ENCODE results near the gene TUT1. TPM values are rescaled to one million over a fixed set of nuclear protein-coding genes. Genes with fewer than 3 reads are reported as not detected.
"Not testable (repeated sequence)": the region's sequence is repeated elsewhere in the genome, so short reads cannot be mapped to it uniquely, and the experiment has no call there.

TUT1 gene
- total RNA-seq, 2 experiments from 2014 or later, result 24.1 to 26.0 TPM

GRCh38 chr11:62559204-62559603 lies 32.1 kb downstream of the TUT1 start:
- Mint-ChIP-seq H3K4me3 (no peak overlapping the region), H3K27me3 (no peaks in the 10 kb centered on the region), H3K9me3 (no peaks in the 10 kb centered on the region), H3K27ac (peak overlapping the region; percentile 99), H3K4me1 (peaks cover 77% of the 10 kb centered on the region), H3K36me3 (ENCODE audit: low read depth) (peaks cover 45% of the 10 kb centered on the region)
- DNase-seq, result no peak
- CTCF ChIA-PET, result interaction anchor here (0.6 to 11.8 kb wide), 7 partner anchors 8 to 190 kb away, joined by 3 to 85 read pairs (median 4); partner anchors contain the start of genes AHNAK and TUT1
- POLR2A ChIA-PET, result interaction anchor here (0.6 to 1.1 kb wide), 3 partner anchors 13 to 106 kb away, joined by 3 to 4 read pairs (median 3); partner anchors contain the start of genes AHNAK, C11orf98 and CSKMT

- Mint-ChIP-seq H3K36me3 (ENCODE audit: low read depth) (peaks cover 42% of the 10 kb centered on the region), H3K27me3 (no peaks in the 10 kb centered on the region), H3K4me1 (peaks cover 80% of the 10 kb centered on the region), H3K9me3 (no peaks in the 10 kb centered on the region), H3K4me3 (no peak overlapping the region), H3K27ac (peak overlapping the region; percentile 99)
- POLR2A ChIA-PET, result interaction anchor here (1.1 kb wide), 1 partner anchor 12 kb away, joined by 4 read pairs; the partner anchor contains the start of gene AHNAK
- CTCF ChIA-PET, result interaction anchor here (0.9 to 11.8 kb wide), 5 partner anchors 8 to 136 kb away, joined by 3 to 85 read pairs (median 4); partner anchors contain the start of genes AHNAK and TUT1
- DNase-seq, result no peak
These were observed 32.7 kb downstream of the TUT1 start for GRCh38 chr11:62558669-62559068.

DNA sequence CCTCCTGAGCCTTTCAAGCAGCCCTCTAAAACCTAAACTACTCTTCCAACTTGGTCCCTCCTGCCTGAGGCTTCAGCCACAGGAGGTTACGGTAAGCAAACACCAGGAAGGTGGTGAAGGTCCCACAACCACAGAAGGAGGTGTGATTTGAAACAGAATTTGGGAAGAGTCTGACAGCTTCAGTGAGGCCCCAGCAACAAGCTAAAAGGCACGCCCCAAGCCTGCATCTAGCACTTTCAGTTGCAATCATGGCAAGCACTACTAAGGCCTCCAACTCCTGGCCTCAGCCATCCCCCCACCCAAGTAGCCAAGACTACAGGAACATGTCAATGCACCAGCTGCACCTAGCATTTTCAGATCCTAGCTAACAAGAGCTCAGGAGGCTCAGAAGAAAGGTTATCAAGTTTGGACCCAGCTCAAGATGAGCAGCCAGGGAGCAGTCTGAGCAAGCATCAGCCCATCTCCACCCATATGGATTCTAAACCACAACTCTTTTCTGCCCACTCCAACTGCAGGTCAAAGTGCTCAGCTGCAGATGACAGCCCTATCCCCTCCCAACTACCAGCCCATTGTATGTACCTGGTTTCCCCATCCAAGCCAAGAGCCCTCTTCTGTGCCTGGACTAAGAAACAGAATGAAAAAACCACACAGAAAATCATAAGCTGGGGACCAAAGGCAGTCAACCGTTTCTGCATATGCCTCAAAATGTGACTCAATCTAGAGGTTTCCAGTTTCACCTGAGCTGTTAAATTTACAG lies 34.3 kb downstream of the TUT1 start:
- H3K36me3 Mint-ChIP-seq (ENCODE audit: low read depth), result peaks cover 36% of the 10 kb centered on the region
- no peaks in the 10 kb centered on the region for H3K27me3 Mint-ChIP-seq
- peak overlapping the region; percentile 75 for H3K4me3 Mint-ChIP-seq
- POLR2A ChIA-PET, result interaction anchor here (0.6 to 1.5 kb wide), 5 partner anchors 13 to 45 kb away, joined by 3 to 7 read pairs (median 5); partner anchors contain the start of genes EEF1G, MTA2 and TUT1
- no peaks in the 10 kb centered on the region for H3K9me3 Mint-ChIP-seq
- DNase-seq, result peak; percentile 87
- CTCF ChIA-PET, result interaction anchor here (0.6 to 11.8 kb wide), 11 partner anchors 12 to 324 kb away, joined by 3 to 85 read pairs (median 3); partner anchors contain the start of genes AHNAK, SLC3A2 and TUT1
- H3K27ac Mint-ChIP-seq, result peak overlapping the region; percentile 99
- peaks cover 92% of the 10 kb centered on the region for H3K4me1 Mint-ChIP-seq

DNA sequence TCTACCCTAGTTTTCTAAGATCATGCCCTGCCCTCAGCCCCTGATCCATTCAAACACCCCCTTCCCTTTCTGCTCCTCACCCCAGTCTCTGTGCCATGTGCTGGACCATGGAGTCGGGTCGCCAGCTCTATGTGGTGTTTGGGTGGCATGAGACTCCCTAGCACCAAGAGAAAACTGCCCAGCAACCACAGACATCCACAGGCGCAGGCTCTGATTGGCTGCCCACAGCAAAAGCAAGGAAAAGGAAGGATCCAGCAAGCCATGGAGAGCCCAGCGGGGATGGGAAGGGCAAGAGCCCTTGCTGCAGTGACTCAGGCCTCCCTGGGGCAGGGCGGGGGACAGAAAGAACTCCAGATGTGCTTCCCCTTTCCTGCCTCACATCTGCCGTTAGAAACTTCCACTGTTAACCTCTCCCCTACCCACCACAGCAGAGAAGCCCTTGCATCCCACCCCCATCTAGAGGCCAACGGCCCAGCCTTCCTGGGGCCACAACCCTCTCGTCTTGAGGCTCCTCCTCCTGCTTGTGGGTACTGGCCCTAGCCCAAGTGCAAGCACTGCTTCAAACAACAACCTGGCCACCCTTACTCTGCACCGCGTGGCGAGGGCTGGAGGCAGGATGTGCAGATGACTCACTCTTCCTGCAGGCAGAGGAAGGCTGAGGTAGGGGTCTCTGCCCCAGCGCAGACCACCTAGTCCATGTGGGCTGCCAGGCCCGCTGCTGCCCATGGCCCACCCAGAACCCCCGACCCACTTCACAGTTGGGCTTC lies 35.0 kb downstream of the TUT1 start:
- Mint-ChIP-seq H3K9me3 (no peaks in the 10 kb centered on the region), H3K27me3 (no peaks in the 10 kb centered on the region), H3K4me3 (peak overlapping the region; percentile 75), H3K4me1 (peaks cover 95% of the 10 kb centered on the region), H3K27ac (peak overlapping the region; percentile 99), H3K36me3 (ENCODE audit: low read depth) (peaks cover 31% of the 10 kb centered on the region)
- ChIA-PET CTCF (interaction anchor here (0.7 to 11.8 kb wide), 9 partner anchors 13 to 166 kb away, joined by 3 to 85 read pairs (median 5); partner anchors contain the start of genes AHNAK and TUT1), POLR2A (interaction anchor here (1.1 to 1.5 kb wide), 4 partner anchors 9 to 35 kb away, joined by 3 to 7 read pairs (median 5); partner anchors contain the start of genes AHNAK, EEF1G and TUT1)
- DNase-seq, result peak; percentile 92

GRCh38 chr11:62555464-62556107 lies 35.7 kb downstream of the TUT1 start:
- no peaks in the 10 kb centered on the region for H3K9me3 Mint-ChIP-seq
- peak overlapping the region; percentile 99 for H3K27ac Mint-ChIP-seq
- no peaks in the 10 kb centered on the region for H3K27me3 Mint-ChIP-seq
- H3K36me3 Mint-ChIP-seq (ENCODE audit: low read depth), result peaks cover 28% of the 10 kb centered on the region
- H3K4me1 Mint-ChIP-seq, result peaks cover 96% of the 10 kb centered on the region
- POLR2A ChIA-PET, result interaction anchor here (1.3 kb wide), 1 partner anchor 9 kb away, joined by 5 read pairs; the partner anchor contains the start of gene AHNAK
- CTCF ChIA-PET, result interaction anchor here (0.6 to 11.8 kb wide), 7 partner anchors 12 to 1651 kb away, joined by 3 to 85 read pairs (median 6); partner anchors contain the start of genes AHNAK, FERMT3 and TUT1
- H3K4me3 Mint-ChIP-seq, result peak overlapping the region; percentile 75
- DNase-seq, result peak; percentile 82

- ChIA-PET POLR2A (interaction anchor here (1.3 kb wide), 1 partner anchor 8 kb away, joined by 5 read pairs; the partner anchor contains the start of gene AHNAK), CTCF (interaction anchor here (0.7 to 11.8 kb wide), 6 partner anchors 11 to 160 kb away, joined by 3 to 85 read pairs (median 32); partner anchors contain the start of genes AHNAK and TUT1)
- no peak for DNase-seq
- Mint-ChIP-seq H3K27me3 (peaks cover 2% of the 10 kb centered on the region), H3K36me3 (ENCODE audit: low read depth) (peaks cover 18% of the 10 kb centered on the region), H3K27ac (peak overlapping the region; percentile 99), H3K9me3 (no peaks in the 10 kb centered on the region), H3K4me3 (peak overlapping the region; percentile 75), H3K4me1 (peaks cover 96% of the 10 kb centered on the region)
These were observed 36.7 kb downstream of the TUT1 start for GRCh38 chr11:62554387-62555167.

- Mint-ChIP-seq H3K27me3 (peaks cover 2% of the 10 kb centered on the region), H3K9me3 (no peaks in the 10 kb centered on the region), H3K27ac (peak overlapping the region; percentile 99), H3K4me3 (no peak overlapping the region), H3K4me1 (peaks cover 90% of the 10 kb centered on the region), H3K36me3 (ENCODE audit: low read depth) (peaks cover 11% of the 10 kb centered on the region)
- ChIA-PET POLR2A (interaction anchor here (1.4 kb wide), 1 partner anchor 10 kb away, joined by 4 read pairs; no protein-coding TSS in a partner anchor), CTCF (interaction anchor here (1.6 to 11.8 kb wide), 3 partner anchors 10 to 132 kb away, joined by 6 to 85 read pairs (median 57); no protein-coding TSS in a partner anchor)
- DNase-seq, result no peak
These were observed 37.4 kb downstream of the TUT1 start for GRCh38 chr11:62553839-62554361.

DNA sequence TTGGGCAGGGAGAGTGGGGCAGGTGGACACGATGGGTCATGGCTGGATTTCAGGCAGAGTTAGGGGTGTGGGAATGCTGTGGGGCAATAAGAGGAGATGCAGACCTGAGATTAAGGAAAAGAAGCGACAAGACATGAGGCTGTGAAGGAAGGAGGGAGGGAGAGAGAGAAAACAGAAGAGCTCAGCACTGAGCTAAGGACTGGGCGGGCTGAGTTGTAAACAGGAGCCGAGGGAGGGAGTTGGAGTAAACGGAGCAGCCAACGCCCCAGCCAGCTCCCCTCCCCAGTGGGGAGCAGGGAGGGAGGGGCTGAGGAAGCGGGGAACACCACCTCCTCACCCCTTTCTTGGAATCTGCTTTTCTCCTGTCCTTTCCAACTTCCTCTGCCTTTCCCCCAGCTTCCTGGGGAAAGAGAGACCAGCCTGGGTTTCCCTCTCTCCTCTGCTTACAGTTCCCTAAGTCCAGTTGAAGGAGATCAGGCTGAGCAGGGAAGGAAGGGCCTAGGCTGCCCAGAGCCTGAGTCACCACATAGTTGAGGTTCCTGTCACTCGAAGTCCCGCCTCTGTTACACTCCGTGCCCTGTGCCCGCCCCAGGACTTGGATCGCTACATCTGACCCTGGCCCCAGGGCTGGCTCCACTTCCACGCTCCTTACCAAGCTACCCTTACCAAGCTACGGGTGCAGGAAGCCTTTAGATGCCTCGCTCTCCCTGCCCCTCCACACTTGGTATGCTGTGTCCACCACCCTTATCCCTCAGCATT lies 38.1 kb downstream of the TUT1 start:
- Mint-ChIP-seq H3K27me3 (peaks cover 2% of the 10 kb centered on the region), H3K9me3 (no peaks in the 10 kb centered on the region), H3K27ac (peak overlapping the region; percentile 99), H3K4me1 (peaks cover 88% of the 10 kb centered on the region), H3K36me3 (ENCODE audit: low read depth) (peaks cover 9% of the 10 kb centered on the region), H3K4me3 (peak overlapping the region; percentile 33)
- ChIA-PET POLR2A (interaction anchor here (0.5 to 1.4 kb wide), 3 partner anchors 9 to 126 kb away, joined by 3 to 4 read pairs (median 4); partner anchors contain the start of gene EEF1G), CTCF (interaction anchor here (0.6 to 11.8 kb wide), 6 partner anchors 10 to 159 kb away, joined by 3 to 85 read pairs (median 8); no protein-coding TSS in a partner anchor)
- DNase-seq, result peak; percentile 70

- Mint-ChIP-seq H3K9me3 (no peaks in the 10 kb centered on the region), H3K27me3 (peaks cover 9% of the 10 kb centered on the region), H3K4me1 (peaks cover 89% of the 10 kb centered on the region), H3K4me3 (peak overlapping the region; percentile 33), H3K36me3 (ENCODE audit: low read depth) (peaks cover 6% of the 10 kb centered on the region), H3K27ac (peak overlapping the region; percentile 99)
- POLR2A ChIA-PET, result interaction anchor here (0.6 to 1.4 kb wide), 4 partner anchors 8 to 119 kb away, joined by 3 to 4 read pairs (median 4); partner anchors contain the start of genes EEF1G and UQCC3
- DNase-seq, result no peak
- CTCF ChIA-PET, result interaction anchor here (1.2 to 11.8 kb wide), 7 partner anchors 8 to 158 kb away, joined by 3 to 85 read pairs (median 10); partner anchors contain the start of gene EEF1G
These were observed 38.7 kb downstream of the TUT1 start for GRCh38 chr11:62552485-62553079.

DNA sequence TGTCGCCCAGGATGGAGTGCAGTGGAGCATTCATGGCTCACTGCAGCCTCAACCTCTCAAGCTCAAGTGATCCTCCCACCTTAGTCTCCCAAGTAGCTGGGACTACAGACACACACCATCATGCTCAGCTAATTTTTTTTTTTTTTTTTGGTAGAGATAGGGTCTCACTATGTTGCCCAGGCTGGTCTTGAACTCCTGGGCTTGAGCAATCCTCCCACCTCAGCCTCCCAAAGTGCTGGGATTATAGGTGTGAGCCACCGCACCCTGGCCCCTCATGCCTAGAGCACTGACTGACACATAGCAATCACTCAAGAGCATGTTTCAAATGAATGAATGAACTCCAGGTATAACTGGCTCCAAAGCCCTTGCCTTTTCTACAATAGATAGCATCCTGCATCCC lies 40.8 kb downstream of the TUT1 start:
- POLR2A ChIA-PET; DNase-seq; H3K9me3 Mint-ChIP-seq; H3K36me3 Mint-ChIP-seq (ENCODE audit: low read depth); H3K4me3 Mint-ChIP-seq: not testable (repeated sequence)
- CTCF ChIA-PET, result interaction anchor here (0.7 to 4.3 kb wide), 5 partner anchors 7 to 126 kb away, joined by 4 to 57 read pairs (median 14); partner anchors contain the start of gene TUT1
- peak overlapping the region; percentile 99 for H3K27ac Mint-ChIP-seq
- H3K4me1 Mint-ChIP-seq, result peaks cover 73% of the 10 kb centered on the region
- H3K27me3 Mint-ChIP-seq, result peaks cover 11% of the 10 kb centered on the region
